ENCODE results near the gene BMP5.
"Not testable (repeated sequence)": the region's sequence is repeated elsewhere in the genome, so short reads cannot be mapped to it uniquely, and the experiment has no call there.

The BMP5 gene

GRCh38 chr6:55875400-55875799 is at the start of gene BMP5:
BMP5 (minus strand) TSS chr6:55875590; CDS start chr6:55874865, 725 bp downstream.
- no peak within 1 kb of the TSS for H3K27ac Mint-ChIP-seq (ENCODE audit: low read depth)
- DNase-seq (ENCODE audit: low spot score in 2 of 2) (no peak), ATAC-seq (replicated peaks; ENCODE audit: extremely low read depth, poor library complexity, severe bottlenecking) (no peak)
- no peak within 1 kb of the TSS for H3K4me3 Mint-ChIP-seq
- no peaks in the 10 kb centered on the region for H3K36me3 Mint-ChIP-seq (ENCODE audit: insufficient read depth)
- no peaks in the 10 kb centered on the region for H3K4me1 Mint-ChIP-seq
- peaks cover 2% of the 10 kb centered on the region for H3K9me3 Mint-ChIP-seq
- no peaks in the 10 kb centered on the region for H3K27me3 Mint-ChIP-seq

- Mint-ChIP-seq H3K4me1 (no peaks in the 10 kb centered on the region), H3K27me3 (no peaks in the 10 kb centered on the region), H3K27ac (ENCODE audit: low read depth) (no peak overlapping the region), H3K9me3 (peaks cover 16% of the 10 kb centered on the region), H3K4me3 (no peak overlapping the region), H3K36me3 (ENCODE audit: insufficient read depth) (no peaks in the 10 kb centered on the region)
- DNase-seq (ENCODE audit: low spot score in 2 of 2) (no peak), ATAC-seq (replicated peaks; ENCODE audit: extremely low read depth, poor library complexity, severe bottlenecking) (no peak)
Measured at GRCh38 chr6:55922406-55922805, 47.0 kb upstream of the BMP5 start.

- Mint-ChIP-seq H3K9me3 (peaks cover 16% of the 10 kb centered on the region), H3K27me3 (no peaks in the 10 kb centered on the region), H3K4me3 (no peak overlapping the region), H3K27ac (ENCODE audit: low read depth) (no peak overlapping the region), H3K36me3 (ENCODE audit: insufficient read depth) (no peaks in the 10 kb centered on the region), H3K4me1 (no peaks in the 10 kb centered on the region)
- ATAC-seq (replicated peaks; ENCODE audit: extremely low read depth, poor library complexity, severe bottlenecking): no peak
- DNase-seq (ENCODE audit: low spot score in 2 of 2): no peak
Measured at GRCh38 chr6:55919716-55920308, 44.4 kb upstream of the BMP5 start.

GRCh38 chr6:55918639-55919038 is 43.2 kb upstream of the BMP5 start:
- H3K27me3 Mint-ChIP-seq: no peaks in the 10 kb centered on the region
- DNase-seq (ENCODE audit: low spot score in 2 of 2) (no peak), ATAC-seq (replicated peaks; ENCODE audit: extremely low read depth, poor library complexity, severe bottlenecking) (no peak)
- no peaks in the 10 kb centered on the region for H3K36me3 Mint-ChIP-seq (ENCODE audit: insufficient read depth)
- H3K4me1 Mint-ChIP-seq: no peaks in the 10 kb centered on the region
- no peak overlapping the region for H3K4me3 Mint-ChIP-seq
- H3K27ac Mint-ChIP-seq (ENCODE audit: low read depth): no peak overlapping the region
- peaks cover 12% of the 10 kb centered on the region for H3K9me3 Mint-ChIP-seq

GRCh38 chr6:55917751-55918415 is 42.5 kb upstream of the BMP5 start:
- no peaks in the 10 kb centered on the region for H3K4me1 Mint-ChIP-seq
- no peaks in the 10 kb centered on the region for H3K27me3 Mint-ChIP-seq
- H3K36me3 Mint-ChIP-seq (ENCODE audit: insufficient read depth): no peaks in the 10 kb centered on the region
- H3K27ac Mint-ChIP-seq (ENCODE audit: low read depth): no peak overlapping the region
- peaks cover 11% of the 10 kb centered on the region for H3K9me3 Mint-ChIP-seq
- H3K4me3 Mint-ChIP-seq: no peak overlapping the region
- DNase-seq (ENCODE audit: low spot score in 2 of 2): no peak
- ATAC-seq (replicated peaks; ENCODE audit: extremely low read depth, poor library complexity, severe bottlenecking): no peak

GRCh38 chr6:55916188-55916587 is 40.8 kb upstream of the BMP5 start:
- no peak overlapping the region for H3K27ac Mint-ChIP-seq (ENCODE audit: low read depth)
- no peak overlapping the region for H3K4me3 Mint-ChIP-seq
- H3K9me3 Mint-ChIP-seq: peaks cover 12% of the 10 kb centered on the region
- H3K4me1 Mint-ChIP-seq: no peaks in the 10 kb centered on the region
- no peaks in the 10 kb centered on the region for H3K27me3 Mint-ChIP-seq
- DNase-seq (ENCODE audit: low spot score in 2 of 2) (no peak), ATAC-seq (replicated peaks; ENCODE audit: extremely low read depth, poor library complexity, severe bottlenecking) (no peak)
- H3K36me3 Mint-ChIP-seq (ENCODE audit: insufficient read depth): no peaks in the 10 kb centered on the region

- Mint-ChIP-seq H3K27ac (ENCODE audit: low read depth) (no peak overlapping the region), H3K9me3 (peaks cover 7% of the 10 kb centered on the region), H3K4me1 (no peaks in the 10 kb centered on the region), H3K36me3 (ENCODE audit: insufficient read depth) (no peaks in the 10 kb centered on the region), H3K27me3 (no peaks in the 10 kb centered on the region), H3K4me3 (no peak overlapping the region)
- ATAC-seq (replicated peaks; ENCODE audit: extremely low read depth, poor library complexity, severe bottlenecking): no peak
- no peak for DNase-seq (ENCODE audit: low spot score in 2 of 2)
Measured at GRCh38 chr6:55913228-55914195, 38.1 kb upstream of the BMP5 start.

GRCh38 chr6:55910466-55910865 is 35.1 kb upstream of the BMP5 start:
- H3K27me3 Mint-ChIP-seq; H3K27ac Mint-ChIP-seq (ENCODE audit: low read depth); DNase-seq (ENCODE audit: low spot score in 2 of 2); ATAC-seq (replicated peaks; ENCODE audit: extremely low read depth, poor library complexity, severe bottlenecking); H3K36me3 Mint-ChIP-seq (ENCODE audit: insufficient read depth); H3K9me3 Mint-ChIP-seq; H3K4me1 Mint-ChIP-seq; H3K4me3 Mint-ChIP-seq: not testable (repeated sequence)

GRCh38 chr6:55909911-55910310 is 34.5 kb upstream of the BMP5 start:
- H3K4me3 Mint-ChIP-seq; ATAC-seq (replicated peaks; ENCODE audit: extremely low read depth, poor library complexity, severe bottlenecking); H3K36me3 Mint-ChIP-seq (ENCODE audit: insufficient read depth); H3K27ac Mint-ChIP-seq (ENCODE audit: low read depth); H3K27me3 Mint-ChIP-seq; DNase-seq (ENCODE audit: low spot score in 2 of 2); H3K4me1 Mint-ChIP-seq: not testable (repeated sequence)
- H3K9me3 Mint-ChIP-seq: peaks cover 12% of the 10 kb centered on the region

GRCh38 chr6:55902796-55903195 is 27.4 kb upstream of the BMP5 start:
- H3K4me3 Mint-ChIP-seq: no peak overlapping the region
- no peak overlapping the region for H3K27ac Mint-ChIP-seq (ENCODE audit: low read depth)
- no peaks in the 10 kb centered on the region for H3K27me3 Mint-ChIP-seq
- H3K4me1 Mint-ChIP-seq: no peaks in the 10 kb centered on the region
- H3K36me3 Mint-ChIP-seq (ENCODE audit: insufficient read depth): no peaks in the 10 kb centered on the region
- DNase-seq (ENCODE audit: low spot score in 2 of 2): no peak
- no peak for ATAC-seq (replicated peaks; ENCODE audit: extremely low read depth, poor library complexity, severe bottlenecking)
- peaks cover 20% of the 10 kb centered on the region for H3K9me3 Mint-ChIP-seq

- no peaks in the 10 kb centered on the region for H3K4me1 Mint-ChIP-seq
- no peaks in the 10 kb centered on the region for H3K27me3 Mint-ChIP-seq
- no peak for DNase-seq (ENCODE audit: low spot score in 2 of 2)
- no peaks in the 10 kb centered on the region for H3K36me3 Mint-ChIP-seq (ENCODE audit: insufficient read depth)
- H3K4me3 Mint-ChIP-seq: no peak overlapping the region
- H3K9me3 Mint-ChIP-seq: peaks cover 20% of the 10 kb centered on the region
- no peak overlapping the region for H3K27ac Mint-ChIP-seq (ENCODE audit: low read depth)
- no peak for ATAC-seq (replicated peaks; ENCODE audit: extremely low read depth, poor library complexity, severe bottlenecking)
Measured at GRCh38 chr6:55901765-55902270, 26.4 kb upstream of the BMP5 start.

- Mint-ChIP-seq H3K4me3 (no peak overlapping the region), H3K36me3 (ENCODE audit: insufficient read depth) (no peaks in the 10 kb centered on the region), H3K27ac (ENCODE audit: low read depth) (no peak overlapping the region), H3K27me3 (no peaks in the 10 kb centered on the region), H3K9me3 (peaks cover 28% of the 10 kb centered on the region), H3K4me1 (no peaks in the 10 kb centered on the region)
- ATAC-seq (replicated peaks; ENCODE audit: extremely low read depth, poor library complexity, severe bottlenecking) (no peak), DNase-seq (ENCODE audit: low spot score in 2 of 2) (no peak)
Measured at GRCh38 chr6:55898342-55898741, 23.0 kb upstream of the BMP5 start.
